ENCODE data around the gene STAT4. TPM values are rescaled to one million over a fixed set of nuclear protein-coding genes. Genes with fewer than 3 reads are reported as not detected.

Gene STAT4
- total RNA-seq, 1 donor from 2014 or later, result 2.1 TPM

DNA sequence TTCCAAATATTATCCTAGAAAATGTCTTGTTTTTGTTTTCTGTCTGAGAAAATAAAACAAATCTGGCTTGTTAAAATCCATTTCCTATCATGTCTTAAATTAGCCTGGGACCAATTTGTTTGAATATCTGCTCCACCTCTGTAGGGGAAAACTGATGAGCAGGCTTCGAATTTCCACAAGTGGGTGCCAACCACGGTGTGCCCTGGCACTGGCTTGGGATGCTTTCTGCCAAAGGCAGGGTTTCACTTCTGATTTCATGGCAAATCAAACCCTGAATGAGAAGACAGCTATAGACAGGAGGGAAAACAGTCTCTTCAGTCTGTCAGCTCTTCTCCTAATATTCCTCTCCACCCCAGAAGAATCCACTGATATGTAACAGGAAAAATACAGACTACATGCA is 33.7 kb upstream of the STAT4 start:
- Mint-ChIP-seq H3K4me1 (ENCODE audit: unreplicated experiment) (no peaks in the 10 kb centered on the region), H3K4me3 (no peak overlapping the region), H3K36me3 (no peaks in the 10 kb centered on the region), H3K27ac (no peak overlapping the region), H3K9me3 (no peaks in the 10 kb centered on the region), H3K27me3 (no peaks in the 10 kb centered on the region)
- DNase-seq (ENCODE audit: extremely low spot score, unreplicated experiment), result no peak
- no peak for TF ChIP-seq CTCF (conservative IDR thresholded peaks at IDR 0.05)

- TF ChIP-seq CTCF (conservative IDR thresholded peaks at IDR 0.05), result no peak
- DNase-seq (ENCODE audit: extremely low spot score, unreplicated experiment), result no peak
- H3K27me3 Mint-ChIP-seq, result no peaks in the 10 kb centered on the region
- H3K4me1 Mint-ChIP-seq (ENCODE audit: unreplicated experiment), result no peaks in the 10 kb centered on the region
- H3K4me3 Mint-ChIP-seq, result no peak overlapping the region
- H3K36me3 Mint-ChIP-seq, result no peaks in the 10 kb centered on the region
- H3K27ac Mint-ChIP-seq, result no peak overlapping the region
- no peaks in the 10 kb centered on the region for H3K9me3 Mint-ChIP-seq
Observed at GRCh38 chr2:191183516-191183915, 32.7 kb upstream of the STAT4 start.

DNA sequence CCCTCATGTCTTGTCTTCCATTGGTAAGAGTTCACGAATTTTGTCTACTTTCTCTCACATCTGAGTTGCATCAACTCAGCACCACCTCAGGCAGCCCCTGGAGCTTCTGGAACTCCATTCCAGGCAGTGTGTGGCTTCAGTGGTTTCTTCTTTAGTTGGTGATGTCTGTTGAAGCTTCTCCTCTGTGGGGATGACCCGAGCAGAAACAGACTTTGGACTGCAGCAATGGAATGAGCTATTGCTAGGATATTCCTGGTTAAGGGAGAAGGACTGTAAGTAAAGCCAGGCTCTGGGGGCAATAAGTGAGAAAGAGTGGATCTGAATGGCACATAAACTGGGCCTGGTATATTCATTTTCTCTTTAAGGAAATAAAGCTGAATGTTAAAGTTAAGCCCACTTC is 32.3 kb upstream of the STAT4 start:
- no peak for TF ChIP-seq CTCF (conservative IDR thresholded peaks at IDR 0.05)
- no peak for DNase-seq (ENCODE audit: extremely low spot score, unreplicated experiment)
- H3K9me3 Mint-ChIP-seq, result no peaks in the 10 kb centered on the region
- no peak overlapping the region for H3K4me3 Mint-ChIP-seq
- H3K27ac Mint-ChIP-seq, result no peak overlapping the region
- H3K27me3 Mint-ChIP-seq, result no peaks in the 10 kb centered on the region
- no peaks in the 10 kb centered on the region for H3K4me1 Mint-ChIP-seq (ENCODE audit: unreplicated experiment)
- H3K36me3 Mint-ChIP-seq, result no peaks in the 10 kb centered on the region

- H3K4me3 Mint-ChIP-seq, result no peak overlapping the region
- no peaks in the 10 kb centered on the region for H3K9me3 Mint-ChIP-seq
- no peaks in the 10 kb centered on the region for H3K36me3 Mint-ChIP-seq
- TF ChIP-seq CTCF (conservative IDR thresholded peaks at IDR 0.05), result no peak
- no peak for DNase-seq (ENCODE audit: extremely low spot score, unreplicated experiment)
- H3K4me1 Mint-ChIP-seq (ENCODE audit: unreplicated experiment), result no peaks in the 10 kb centered on the region
- H3K27ac Mint-ChIP-seq, result no peak overlapping the region
- H3K27me3 Mint-ChIP-seq, result no peaks in the 10 kb centered on the region
Observed at GRCh38 chr2:191180713-191181112, 29.9 kb upstream of the STAT4 start.

GRCh38 chr2:191180276-191180675 is 29.5 kb upstream of the STAT4 start:
- TF ChIP-seq CTCF (conservative IDR thresholded peaks at IDR 0.05), result no peak
- Mint-ChIP-seq H3K4me1 (ENCODE audit: unreplicated experiment) (no peaks in the 10 kb centered on the region), H3K36me3 (no peaks in the 10 kb centered on the region), H3K27ac (no peak overlapping the region), H3K9me3 (no peaks in the 10 kb centered on the region), H3K4me3 (no peak overlapping the region), H3K27me3 (no peaks in the 10 kb centered on the region)
- no peak for DNase-seq (ENCODE audit: extremely low spot score, unreplicated experiment)

Data from type B pancreatic cell (in vitro differentiated cells).